Neural progenitor cell (in vitro differentiated cells): ENCODE results near the gene POC1A.

ENCODE experiments used
- CTCF ChIP-seq: fragments of 200-600 bp; sonication (generic); IDR thresholded peaks from 2 replicates; pipeline ENCODE4 v1.5.1; 2017; ENCODE audit warnings: antibody characterized with exemption, mild to moderate bottlenecking
- EZH2 ChIP-seq: fragments of 200-600 bp; sonication (generic); IDR thresholded peaks from 2 replicates; pipeline ENCODE4 v1.6.1; 2017; ENCODE audit warnings: antibody characterized with exemption, mild to moderate bottlenecking, moderate library complexity

GRCh38 chr3:52072020-52072419 lies 82.2 kb downstream of the POC1A start:
- TF ChIP-seq CTCF: no peak
- no peak for TF ChIP-seq EZH2
